Breast epithelium (tissue), 4 donors: Measurements from ENCODE around the gene ISG20. TPM values are rescaled to one million over a fixed set of nuclear protein-coding genes. Genes with fewer than 3 reads are reported as not detected.
A peak's percentile ranks its signal among the peaks of the same experiment; 100 is the strongest.

Experiments
- DNase-seq, 2 donors: peaks; one replicate each; pipeline ENCODE4 v3.0.0-alpha.2; 2019; ENCODE audit warnings: low spot score in 2 of 2
- H3K27ac ChIP-seq, 2 donors: fragments of 200-600 bp; sonication (generic) in 1 of 2; one replicate each; pipeline ENCODE4 v1.5.1; 2016 to 2019; ENCODE audit warnings: mild to moderate bottlenecking in 1 of 2
- H3K27me3 ChIP-seq, 2 donors: fragments of 200-600 bp; sonication (generic) in 1 of 2; one replicate each; pipeline versions ENCODE4 v1.5.1 to v1.6.0; 2017 to 2019; ENCODE audit warnings: control low read depth in 1 of 2, mild to moderate bottlenecking in 1 of 2
- H3K36me3 ChIP-seq: fragments of 200-600 bp; one replicate; pipeline ENCODE4 v1.5.1; 2019
- H3K4me1 ChIP-seq, 2 donors: fragments of 200-600 bp; sonication (generic); one replicate each; pipeline ENCODE4 v1.5.1; 2016 to 2019; ENCODE audit warnings: control low read depth in 1 of 2
- H3K4me3 ChIP-seq, 3 donors: fragments of 200-600 bp; sonication (generic); 1 replicate in 2 of 3; 2 replicates in 1 of 3; pipeline ENCODE4 v1.5.1; 2016 to 2019; ENCODE audit warnings: mild to moderate bottlenecking in 3 of 3, moderate library complexity in 2 of 3
- H3K9me3 ChIP-seq, 2 donors: fragments of 200-600 bp; sonication (generic) in 1 of 2; one replicate each; pipeline ENCODE4 v1.5.1; 2016 to 2019; ENCODE audit warnings: control low read depth in 1 of 2
- CTCF ChIP-seq, 3 donors: fragments of 450-650 bp; IDR thresholded peaks; one replicate each; pipeline ENCODE4 v1.5.1; 2016 to 2017; ENCODE audit warnings: antibody characterized with exemption in 3 of 3, mild to moderate bottlenecking in 3 of 3, moderate library complexity in 3 of 3
- POLR2A ChIP-seq: fragments of 450-650 bp; IDR thresholded peaks from one replicate; pipeline ENCODE4 v1.6.1; 2016; ENCODE audit warnings: antibody characterized with exemption, mild to moderate bottlenecking, moderate library complexity
- POLR2AphosphoS5 ChIP-seq, 3 donors: sonication (generic); formaldehyde crosslinking; IDR thresholded peaks; one replicate each; pipeline ENCODE4 v1.6.1; 2017; ENCODE audit warnings: antibody characterized with exemption in 3 of 3
- intact Hi-C: fragments of 100-400 bp; cut with DNase I; formaldehyde crosslinking; loops from one replicate; pipeline ENCODE4 v1.15.1; 2023; ENCODE audit warnings: low total_unique reads
- total RNA-seq, 3 donors: library from RNA; depleted of rRNA; stranded (reverse); fragments of >200 nt; gene quantifications; one replicate each; pipeline ENCODE4 v1.1.0, GENCODE V29; 2016

Gene ISG20
- total RNA-seq, 3 donors from 2014 or later = 7.4 to 34.4 (median 18.6) TPM

DNA sequence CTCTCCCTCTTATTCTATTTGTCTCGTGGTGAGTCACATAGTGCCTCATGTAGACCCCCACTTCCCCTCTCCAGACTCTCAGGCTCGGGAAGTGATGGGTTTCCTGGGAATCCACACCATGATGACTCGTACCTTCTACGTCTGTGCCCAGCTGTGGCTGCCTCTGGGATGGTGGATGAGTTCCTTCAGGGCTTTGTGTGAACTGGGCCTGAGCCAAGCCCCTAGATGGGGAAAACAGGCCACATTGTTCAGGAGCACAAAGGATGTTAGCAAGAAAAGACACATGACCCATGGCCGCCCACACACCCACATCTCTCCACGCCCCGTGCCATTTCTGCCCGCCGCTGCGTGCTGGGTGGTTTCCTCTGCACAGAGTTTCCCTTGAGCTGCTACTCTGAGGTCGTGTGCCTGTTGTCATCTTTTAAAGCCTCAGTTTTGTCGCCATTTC lies 10.5 kb downstream of the ISG20 start:
- no peaks in the 10 kb centered on the region for H3K27me3 ChIP-seq
- TF ChIP-seq CTCF (IDR thresholded peaks at IDR 0.05) (no peak), POLR2A (no peak), POLR2AphosphoS5 (IDR thresholded peaks at IDR 0.05) (no peak)
- DNase-seq = peak in 1 of 2 donors; percentile 35
- peak overlapping the region; percentile 66 to 74 for H3K27ac ChIP-seq
- intact Hi-C loops = no loop called here
- H3K4me1 ChIP-seq = peaks cover 0 to 17% of the 10 kb centered on the region in 2 donors
- H3K36me3 ChIP-seq = no peaks in the 10 kb centered on the region
- H3K4me3 ChIP-seq = no peak overlapping the region
- H3K9me3 ChIP-seq = no peaks in the 10 kb centered on the region

GRCh38 chr15:88649753-88650551 lies 11.1 kb downstream of the ISG20 start:
- peak overlapping the region; percentile 66 to 74 for H3K27ac ChIP-seq
- TF ChIP-seq POLR2A (no peak), POLR2AphosphoS5 (IDR thresholded peaks at IDR 0.05) (no peak), CTCF (IDR thresholded peaks at IDR 0.05) (no peak)

DNA sequence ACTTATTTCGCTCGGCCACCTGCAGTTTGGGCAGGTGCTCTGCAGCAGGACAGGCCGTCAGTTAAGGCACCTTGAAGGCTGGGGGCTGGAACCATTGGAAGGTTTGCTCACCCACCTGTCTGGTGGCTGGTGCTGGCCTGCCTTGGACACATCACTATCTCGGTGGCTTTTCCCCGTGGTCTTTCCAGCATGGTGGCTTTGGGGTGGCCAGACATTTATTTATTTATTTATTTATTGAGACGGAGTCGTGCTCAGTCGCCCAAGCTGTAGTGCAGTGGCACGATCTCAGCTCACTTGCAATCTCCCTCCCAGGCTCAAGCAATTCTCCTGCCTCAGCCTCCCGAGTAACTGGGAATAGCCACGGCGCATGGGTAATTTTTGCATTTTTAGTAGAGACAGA lies 11.7 kb downstream of the ISG20 start:
- H3K9me3 ChIP-seq = no peaks in the 10 kb centered on the region
- peaks cover 0 to 17% of the 10 kb centered on the region in 2 donors for H3K4me1 ChIP-seq
- no peaks in the 10 kb centered on the region for H3K36me3 ChIP-seq
- H3K27ac ChIP-seq = no peak overlapping the region
- no peaks in the 10 kb centered on the region for H3K27me3 ChIP-seq
- intact Hi-C loops = no loop called here
- peak in 1 of 2 donors; percentile 15 for DNase-seq
- TF ChIP-seq POLR2AphosphoS5 (IDR thresholded peaks at IDR 0.05) (no peak), POLR2A (no peak), CTCF (IDR thresholded peaks at IDR 0.05) (no peak)
- H3K4me3 ChIP-seq = no peak overlapping the region

More at GRCh38 chr15:88649753-88650551, 11.1 kb downstream of the ISG20 start:
- H3K9me3 ChIP-seq = no peaks in the 10 kb centered on the region
- H3K4me1 ChIP-seq = peaks cover 0 to 17% of the 10 kb centered on the region in 2 donors
- intact Hi-C loops = no loop called here
- H3K4me3 ChIP-seq = no peak overlapping the region
- H3K36me3 ChIP-seq = no peaks in the 10 kb centered on the region
- H3K27me3 ChIP-seq = no peaks in the 10 kb centered on the region
- peak in 1 of 2 donors; percentile 14 for DNase-seq

DNA sequence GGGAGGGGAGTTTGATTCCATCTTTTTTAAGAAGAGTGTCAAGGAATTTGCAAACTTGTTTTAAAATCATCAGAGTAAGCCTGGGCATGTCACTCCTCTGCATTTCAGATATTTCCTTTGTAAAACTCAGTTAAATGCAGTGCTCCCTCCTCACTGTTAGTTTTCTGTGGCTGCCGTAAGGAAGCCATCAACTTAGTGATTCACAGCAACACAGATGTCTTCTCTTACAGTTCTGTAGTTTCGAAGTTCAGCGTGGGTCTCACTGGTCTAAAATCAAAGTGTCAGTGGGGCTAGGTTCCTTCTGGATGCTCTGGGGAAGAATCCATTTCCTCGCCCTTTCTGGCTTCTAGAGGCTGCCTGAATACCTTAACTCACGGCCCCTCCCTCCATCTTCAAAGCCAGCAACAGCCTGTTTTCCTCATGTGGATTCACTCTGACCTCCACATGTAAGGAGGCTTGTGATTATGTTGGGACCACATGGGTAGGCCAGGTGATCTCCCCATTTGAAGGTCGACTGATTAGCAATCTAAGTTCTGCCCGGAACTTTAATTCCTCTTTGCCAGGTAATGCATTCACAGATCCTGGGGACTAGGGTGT lies 12.4 kb downstream of the ISG20 start:
- no peak overlapping the region for H3K27ac ChIP-seq
- no peaks in the 10 kb centered on the region for H3K36me3 ChIP-seq
- no peaks in the 10 kb centered on the region for H3K9me3 ChIP-seq
- H3K4me3 ChIP-seq = no peak overlapping the region
- TF ChIP-seq CTCF (IDR thresholded peaks at IDR 0.05) (no peak), POLR2A (no peak), POLR2AphosphoS5 (IDR thresholded peaks at IDR 0.05) (no peak)
- DNase-seq = peak in 1 of 2 donors; percentile 11
- intact Hi-C loops = no loop called here
- H3K4me1 ChIP-seq = peaks cover 0 to 17% of the 10 kb centered on the region in 2 donors
- H3K27me3 ChIP-seq = no peaks in the 10 kb centered on the region

- intact Hi-C loops = no loop called here
- Histone ChIP-seq H3K4me1 (peaks cover 0 to 17% of the 10 kb centered on the region in 2 donors), H3K36me3 (no peaks in the 10 kb centered on the region), H3K27me3 (no peaks in the 10 kb centered on the region), H3K9me3 (no peaks in the 10 kb centered on the region), H3K27ac (no peak overlapping the region), H3K4me3 (no peak overlapping the region)
- DNase-seq = peak in 1 of 2 donors; percentile 11
- TF ChIP-seq CTCF (IDR thresholded peaks at IDR 0.05) (no peak), POLR2A (no peak), POLR2AphosphoS5 (IDR thresholded peaks at IDR 0.05) (no peak)
Observed at GRCh38 chr15:88651971-88652370, 13.2 kb downstream of the ISG20 start.
